ENCODE data around the gene MRPL18.
"Not testable (repeated sequence)": the region's sequence is repeated elsewhere in the genome, so short reads cannot be mapped to it uniquely, and the experiment has no call there.

The MRPL18 gene

DNA sequence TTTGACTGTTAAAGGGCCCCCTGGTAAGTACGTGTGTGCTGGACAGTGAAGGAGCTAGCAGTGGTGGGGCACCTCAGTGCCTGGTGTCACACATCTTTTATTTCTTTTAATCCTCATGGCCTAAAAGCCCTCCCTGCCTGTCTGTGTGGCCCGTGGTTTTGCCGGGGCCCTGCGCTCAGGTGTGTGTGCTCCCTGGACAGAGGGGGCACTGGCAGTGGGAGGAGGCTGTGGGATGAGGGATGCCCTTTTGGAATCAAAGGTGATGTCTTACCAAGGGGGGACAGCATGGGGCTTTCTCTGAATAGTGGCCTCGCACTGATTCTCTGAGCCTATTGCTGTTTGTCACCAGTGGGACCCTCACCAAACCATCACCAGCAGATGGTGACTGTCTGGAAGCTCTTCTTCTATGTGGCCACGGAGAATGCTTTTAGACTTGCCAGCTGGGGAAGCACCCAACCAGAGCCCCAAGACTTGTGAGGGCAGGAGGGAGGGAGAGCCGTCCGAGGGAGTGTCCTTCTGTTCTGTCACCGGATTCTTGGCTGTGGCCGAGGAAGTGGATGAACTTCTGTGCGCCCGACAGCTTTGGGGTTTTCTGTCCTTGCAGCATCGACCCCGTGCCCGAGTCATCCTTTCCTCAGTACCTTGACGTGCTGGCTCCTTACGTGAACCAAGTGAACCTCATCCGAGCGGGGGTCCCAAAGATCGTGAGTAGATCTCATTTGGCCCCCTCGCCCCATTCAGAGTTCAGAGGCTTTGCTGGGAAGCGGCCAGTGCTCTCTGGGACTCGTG, 27.9 kb downstream of the MRPL18 start:
- DNase-seq: no peak

DNA sequence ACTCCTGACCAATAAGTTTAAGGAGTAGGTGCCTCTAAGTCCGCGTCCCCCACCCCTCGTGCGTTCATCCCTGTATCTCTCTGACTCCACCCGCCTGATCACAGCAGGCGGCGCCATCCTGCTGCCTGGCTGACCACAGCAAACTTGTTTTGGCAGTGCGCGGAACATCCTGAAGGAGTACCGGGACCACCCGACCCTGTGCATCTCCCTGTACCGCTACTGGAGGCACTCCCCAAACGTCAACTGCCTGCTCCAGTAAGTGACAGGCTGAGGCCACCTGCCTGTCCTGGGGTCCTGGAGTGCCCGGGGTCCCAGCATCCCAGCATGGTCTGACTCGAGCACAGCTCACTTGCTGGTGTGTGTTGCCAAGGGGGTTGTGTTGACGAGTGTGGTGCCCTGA, 28.8 kb downstream of the MRPL18 start:
- DNase-seq: no peak

DNA sequence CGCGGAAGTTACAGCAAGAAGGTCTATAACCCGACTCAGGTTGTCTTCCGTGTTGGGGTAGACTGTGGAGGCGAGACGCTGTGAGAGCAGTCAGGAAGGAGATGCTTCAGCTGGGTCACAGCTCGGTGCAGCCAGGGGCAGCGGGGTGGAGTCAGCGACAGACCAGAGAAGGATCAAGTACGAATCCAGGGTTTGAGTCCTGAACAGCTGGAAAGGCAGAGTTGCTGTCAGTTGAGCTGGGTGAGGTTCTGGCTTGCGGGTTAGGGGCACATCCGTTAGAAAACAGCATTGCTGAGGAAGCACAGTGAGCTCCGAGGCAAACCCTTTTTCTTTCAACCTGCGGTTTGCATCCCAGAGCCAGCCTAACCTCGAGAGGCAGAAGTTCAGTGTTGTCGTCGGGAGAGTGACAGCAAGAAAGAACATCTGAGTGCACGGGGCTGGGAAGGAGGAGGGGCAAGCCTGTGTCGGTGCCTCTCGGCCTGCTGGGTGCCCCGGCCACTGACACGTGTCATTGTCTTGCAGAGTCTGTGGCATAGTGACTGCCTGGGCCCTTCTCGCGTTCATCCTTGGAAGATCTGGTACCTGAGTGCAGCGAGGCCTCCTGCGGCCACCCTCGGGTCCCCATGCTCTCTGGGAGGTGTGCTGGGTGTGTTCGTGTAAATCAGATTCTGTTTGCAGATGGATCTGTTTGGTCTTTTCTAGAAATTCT, 29.8 kb downstream of the MRPL18 start:
- DNase-seq: no peak

GRCh38 chr6:159821122-159821521, 30.9 kb downstream of the MRPL18 start:
- no peak for DNase-seq

DNA sequence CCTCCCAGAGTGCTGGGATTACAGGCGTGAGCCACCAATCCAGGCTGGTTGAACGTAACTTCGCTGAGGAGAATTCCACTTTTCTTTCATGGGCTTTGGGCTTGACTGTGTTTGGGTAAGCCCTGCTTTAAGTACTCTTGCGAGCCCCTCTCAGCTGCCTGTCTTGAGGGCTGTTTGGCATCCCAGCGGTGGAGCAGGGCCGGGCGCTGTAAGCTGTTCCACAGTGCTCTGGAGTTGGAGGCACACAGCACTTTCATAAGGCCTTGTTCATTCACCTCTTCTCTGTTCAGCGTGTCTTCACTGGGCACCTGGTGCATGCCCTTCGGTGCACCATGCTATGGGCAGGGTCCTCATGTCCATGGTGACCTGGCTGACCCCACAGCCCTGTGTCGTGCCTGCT, 31.5 kb downstream of the MRPL18 start:
- no peak for DNase-seq

DNA sequence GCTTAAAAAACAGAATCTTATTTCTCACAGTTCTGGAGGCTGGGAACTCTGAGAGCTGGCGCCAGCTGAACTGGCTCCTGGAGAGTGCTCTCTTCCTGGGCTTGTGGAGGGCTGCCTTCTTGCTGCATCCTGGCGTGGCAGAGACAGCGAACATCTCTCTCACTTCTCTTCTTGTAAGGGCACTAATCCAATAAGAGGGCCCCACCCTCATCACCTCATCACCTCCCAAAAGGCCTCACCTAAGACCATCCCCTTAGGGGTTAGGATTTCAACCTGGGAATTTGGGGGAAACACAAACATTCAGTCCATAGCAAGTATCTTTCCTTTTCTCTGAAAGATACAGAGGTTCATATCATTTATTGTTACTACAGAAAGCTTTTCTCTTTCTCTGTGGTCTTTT, 33.7 kb downstream of the MRPL18 start:
- DNase-seq: no peak

DNA sequence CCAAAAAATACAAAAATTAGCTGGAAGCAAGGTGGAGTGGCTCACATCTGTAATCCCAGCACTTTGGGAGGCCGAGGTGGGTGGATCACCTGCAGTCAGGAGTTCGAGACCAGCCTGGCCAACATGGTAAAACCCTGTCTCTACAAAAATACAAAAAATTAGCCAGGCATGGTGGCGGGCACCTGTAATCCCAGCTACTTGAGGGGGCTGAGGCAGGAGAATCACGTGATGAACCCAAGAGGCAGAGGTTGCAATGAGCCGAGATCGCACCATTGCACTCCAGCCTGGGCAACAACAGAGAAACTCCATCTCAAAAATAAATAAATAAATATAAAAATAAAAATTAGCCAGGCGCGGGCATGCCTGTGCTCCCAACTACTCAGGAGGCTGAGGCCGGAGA, 34.4 kb downstream of the MRPL18 start:
- DNase-seq: not testable (repeated sequence)

DNA sequence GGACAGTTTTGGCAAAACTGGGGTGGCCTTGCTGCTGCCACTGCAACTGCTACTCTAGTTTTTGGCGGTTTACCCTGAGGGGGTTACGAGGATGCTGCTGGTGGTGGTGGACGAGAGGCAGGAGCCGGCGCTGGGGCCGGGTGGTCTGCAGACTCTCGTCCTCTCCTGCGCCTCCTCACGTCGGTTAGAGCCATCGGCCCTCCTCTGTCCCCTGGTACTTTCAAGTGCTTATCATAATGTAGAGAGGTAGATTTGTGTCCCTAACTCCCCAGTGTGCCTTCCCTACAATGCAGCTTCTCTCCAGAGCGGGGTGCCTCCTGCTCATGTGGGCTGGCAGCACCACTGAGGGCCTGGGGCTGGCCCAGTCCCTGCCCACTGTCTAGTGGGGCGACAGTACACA, 35.7 kb downstream of the MRPL18 start:
- DNase-seq: no peak

DNA sequence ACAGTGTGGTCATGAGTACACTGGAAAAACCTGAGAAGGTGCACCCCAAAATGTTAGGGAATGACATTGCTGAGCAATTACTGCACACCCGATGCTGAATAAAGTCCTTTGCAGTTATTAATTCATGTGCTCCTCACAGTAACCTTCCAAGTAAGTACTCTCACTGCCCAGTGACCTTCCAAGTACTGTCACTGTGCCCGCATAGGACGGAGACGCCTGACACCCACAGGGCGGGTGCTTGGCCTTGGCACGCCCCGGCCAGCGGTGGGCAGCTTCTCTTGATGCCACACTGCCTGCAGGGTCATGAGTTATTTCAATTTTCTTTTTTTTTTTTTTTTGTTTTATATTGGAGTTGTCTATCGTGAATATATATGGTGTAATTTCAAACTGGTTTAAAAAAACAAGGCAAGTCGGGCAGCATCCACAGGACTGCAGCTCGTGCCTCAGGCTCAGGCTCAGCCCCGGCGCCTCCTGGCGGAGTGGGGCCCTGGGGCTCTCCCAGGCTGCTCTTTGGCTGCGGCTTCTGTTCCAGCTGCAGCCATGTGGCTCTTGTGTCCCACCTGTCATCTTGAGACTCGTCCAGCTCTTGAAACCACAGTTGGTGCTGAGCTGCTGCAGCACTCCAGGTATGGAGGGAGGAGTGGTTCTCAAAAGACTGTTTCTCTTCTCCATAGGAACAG, 36.8 kb downstream of the MRPL18 start:
- DNase-seq: no peak

DNA sequence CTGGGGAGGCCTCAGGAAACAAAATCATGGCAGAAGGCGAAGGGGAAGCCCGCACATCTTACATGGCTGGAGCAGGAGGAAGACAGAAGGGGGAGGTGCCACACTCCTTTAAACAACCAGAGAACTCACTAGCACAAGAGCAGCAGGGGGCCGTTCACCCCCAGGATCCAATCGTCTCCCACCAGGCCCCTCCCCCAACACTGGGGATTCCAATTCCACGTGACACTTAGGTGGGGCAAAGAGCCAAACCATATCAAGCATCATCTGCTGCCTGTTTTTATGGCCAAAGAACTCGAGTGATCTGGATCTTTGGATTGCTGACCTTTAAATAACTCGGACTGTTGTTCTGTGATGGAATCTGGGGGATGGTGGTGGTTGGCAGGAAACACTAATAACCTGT, 37.8 kb downstream of the MRPL18 start:
- no peak for DNase-seq

DNA sequence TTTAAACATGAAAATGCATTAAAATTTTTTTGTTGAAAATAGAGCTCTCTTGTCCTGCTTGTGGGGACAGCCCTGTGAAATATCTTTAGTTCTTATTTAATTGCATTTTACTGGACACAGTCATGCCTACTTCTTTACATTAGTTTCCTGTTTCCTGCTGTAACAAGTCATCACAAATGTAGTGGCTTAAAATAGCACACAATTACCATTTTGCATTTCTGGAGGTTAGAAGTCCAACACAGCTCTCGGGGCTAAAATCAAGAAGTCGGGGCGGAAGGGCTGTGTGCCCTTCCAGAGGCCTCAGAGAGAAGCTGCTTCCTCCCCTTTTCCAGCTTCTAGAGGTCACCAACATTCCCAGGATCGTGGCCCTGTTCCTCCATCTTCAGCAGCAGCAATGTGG, 39.3 kb downstream of the MRPL18 start:
- no peak for DNase-seq

GRCh38 chr6:159830501-159831372, 40.5 kb downstream of the MRPL18 start:
- no peak for DNase-seq

DNA sequence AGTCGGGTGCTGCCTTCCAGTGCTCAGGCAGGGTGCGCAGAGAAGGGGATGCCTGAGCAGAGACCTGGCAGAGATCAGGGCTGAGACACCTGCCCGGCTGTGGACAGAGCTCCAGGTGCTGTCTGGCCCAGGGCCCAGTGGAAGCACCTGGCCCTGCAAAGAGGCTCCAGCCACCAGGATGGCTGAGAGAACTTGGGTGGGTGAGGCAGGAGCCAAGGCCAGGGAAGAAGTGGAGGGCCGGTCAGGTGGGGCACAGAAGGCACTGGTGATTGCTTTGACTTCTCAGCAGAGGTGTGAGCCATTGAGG, 41.1 kb downstream of the MRPL18 start:
- DNase-seq: no peak

DNA sequence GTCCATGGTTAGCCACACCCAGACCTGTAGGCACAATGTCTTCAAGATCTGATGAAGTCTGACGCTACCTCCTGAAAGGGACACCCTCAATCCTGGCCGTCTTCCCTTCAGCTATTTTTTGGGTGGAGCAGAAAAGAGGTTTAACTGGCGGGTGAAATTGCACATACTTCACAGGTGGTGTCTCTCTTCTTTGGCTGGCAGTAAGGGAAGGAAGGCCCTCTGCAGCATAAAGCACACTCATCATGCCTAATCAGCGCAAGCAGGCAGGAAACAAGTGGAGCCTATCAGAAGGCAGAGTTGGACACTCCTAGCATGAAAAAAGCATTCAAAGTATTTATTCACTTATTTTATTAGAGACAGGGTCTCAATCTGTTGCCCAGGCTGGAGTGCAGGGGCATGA, 42.7 kb downstream of the MRPL18 start:
- DNase-seq: no peak

GRCh38 chr6:159833556-159833955, 43.3 kb downstream of the MRPL18 start:
- DNase-seq: no peak

- no peak for DNase-seq
Measured at GRCh38 chr6:159833997-159834603, 43.8 kb downstream of the MRPL18 start.

- DNase-seq: no peak
Measured at GRCh38 chr6:159836718-159837490, 46.6 kb downstream of the MRPL18 start.

GRCh38 chr6:159837511-159837910, 47.2 kb downstream of the MRPL18 start:
- no peak for DNase-seq

- no peak for DNase-seq
Measured at GRCh38 chr6:159838020-159838744, 47.9 kb downstream of the MRPL18 start.

GRCh38 chr6:159842035-159842434, 51.8 kb downstream of the MRPL18 start:
- no peak for DNase-seq
